Stimulated activated CD8-positive, alpha-beta memory T cell treated with anti-CD3 and anti-CD28 coated beads, Interleukin-12 subunit alpha, Interleukin-12 subunit beta, amount 100 ng/mL, for 24 hours (primary cell): ENCODE measurements around the gene UBC.

Source experiments
- DNase-seq: peaks from one replicate; pipeline ENCODE4 v3.0.0-alpha.2; 2020; ENCODE audit errors: extremely low read depth

The UBC gene

DNA sequence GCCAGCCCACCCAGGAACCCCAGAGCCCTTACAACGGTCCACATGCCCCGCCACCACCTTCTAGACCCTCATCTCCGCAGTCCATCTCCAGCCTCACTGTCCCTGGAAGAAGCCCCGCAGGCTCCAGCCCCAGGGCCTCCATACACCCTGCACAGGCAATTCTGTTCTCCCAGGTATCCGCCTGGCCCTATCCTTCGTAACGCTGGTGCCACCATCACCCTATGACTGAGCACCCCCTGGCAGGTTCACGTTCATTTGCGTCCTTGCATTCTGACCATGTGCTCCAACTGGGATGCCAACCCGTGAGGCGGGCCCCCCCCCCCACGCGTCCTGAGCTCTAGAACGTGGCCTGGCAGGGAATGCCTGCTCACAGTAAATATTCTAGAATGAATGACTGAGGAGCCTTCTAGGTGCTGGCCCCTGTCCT, 50.1 kb downstream of the UBC start:
- DNase-seq = no peak

DNA sequence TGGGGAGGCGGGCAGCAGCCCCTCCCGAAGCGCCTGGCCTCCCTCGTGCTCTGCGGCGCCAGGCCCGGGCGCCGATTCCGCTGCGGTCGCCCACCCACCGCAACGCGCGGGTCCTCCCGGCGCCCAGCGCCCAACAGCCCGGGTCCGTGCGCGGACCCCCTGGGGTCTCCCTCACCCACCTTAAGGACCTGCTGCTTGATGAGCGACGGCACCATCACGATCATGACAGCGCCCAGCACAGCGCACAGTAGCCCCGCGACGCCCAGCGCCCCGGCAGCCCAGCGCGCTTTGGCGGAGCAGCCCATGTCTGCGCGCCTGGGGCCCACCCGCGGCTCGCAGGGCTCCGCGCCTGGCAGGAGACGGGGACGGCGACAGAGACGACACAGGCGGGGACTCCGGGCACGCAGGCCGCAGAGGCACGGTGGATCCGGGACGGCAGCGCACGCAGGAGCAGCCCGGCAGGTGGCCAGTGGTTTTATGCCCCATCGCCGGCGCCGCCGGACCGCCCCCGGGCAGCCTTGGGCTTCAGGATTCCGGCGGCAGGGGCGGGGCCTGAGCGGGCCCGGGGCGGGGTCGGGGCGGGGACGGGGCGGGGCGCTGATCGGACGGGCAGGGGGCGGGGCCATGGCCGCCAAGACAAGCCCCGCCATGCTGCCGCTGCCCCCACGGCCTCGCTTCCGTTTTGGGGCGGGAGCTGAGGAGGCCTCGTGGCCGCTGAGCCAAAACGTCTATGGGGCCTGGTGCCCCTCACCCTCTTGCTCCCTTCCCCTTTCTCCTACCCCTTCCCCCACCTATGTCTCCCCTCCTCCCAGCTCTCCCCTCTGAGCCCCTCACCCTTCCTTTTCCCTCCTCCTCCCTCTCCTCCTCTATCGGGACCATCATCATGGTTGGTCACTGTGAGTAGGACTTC, 50.8 kb downstream of the UBC start, which contains the start of gene SCARB1:
Gene SCARB1, minus strand, starts transcription at position 449 of the 910 bp plus-strand sequence. Its CDS starts 144 bp downstream, at position 305.
- peak; percentile 57 for DNase-seq

DNA sequence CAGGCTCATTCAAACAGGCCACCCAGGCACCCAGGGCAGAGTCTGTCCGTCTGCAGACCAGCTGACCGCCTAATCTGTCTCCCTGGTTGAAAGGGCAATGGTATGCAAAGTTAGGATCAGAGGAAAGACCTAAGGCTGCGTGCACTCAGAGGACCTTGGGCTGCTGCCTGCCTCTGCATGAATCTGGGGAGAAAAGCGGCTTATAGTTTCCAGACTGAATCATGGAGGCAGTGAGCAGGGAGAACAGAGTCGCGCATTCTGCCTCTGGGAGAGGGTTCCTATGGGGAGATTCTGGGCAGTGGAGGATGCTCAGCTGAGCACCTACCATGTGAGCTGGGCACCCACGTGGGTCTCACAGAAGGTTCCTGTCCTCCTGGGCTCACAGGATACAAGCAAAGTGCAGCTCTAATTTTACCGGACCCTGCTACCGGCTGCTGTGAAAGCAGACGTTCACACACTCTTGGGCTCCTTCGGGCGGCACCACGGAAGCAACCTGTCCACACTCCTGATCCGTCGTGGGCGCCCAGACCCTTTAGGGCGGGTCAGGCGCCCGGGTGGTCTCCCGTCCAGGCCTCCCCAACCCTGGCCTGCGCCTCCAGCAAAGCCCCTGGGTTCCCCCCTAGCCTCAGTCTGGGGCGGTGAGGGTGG, 51.6 kb downstream of the UBC start:
- no peak for DNase-seq

DNA sequence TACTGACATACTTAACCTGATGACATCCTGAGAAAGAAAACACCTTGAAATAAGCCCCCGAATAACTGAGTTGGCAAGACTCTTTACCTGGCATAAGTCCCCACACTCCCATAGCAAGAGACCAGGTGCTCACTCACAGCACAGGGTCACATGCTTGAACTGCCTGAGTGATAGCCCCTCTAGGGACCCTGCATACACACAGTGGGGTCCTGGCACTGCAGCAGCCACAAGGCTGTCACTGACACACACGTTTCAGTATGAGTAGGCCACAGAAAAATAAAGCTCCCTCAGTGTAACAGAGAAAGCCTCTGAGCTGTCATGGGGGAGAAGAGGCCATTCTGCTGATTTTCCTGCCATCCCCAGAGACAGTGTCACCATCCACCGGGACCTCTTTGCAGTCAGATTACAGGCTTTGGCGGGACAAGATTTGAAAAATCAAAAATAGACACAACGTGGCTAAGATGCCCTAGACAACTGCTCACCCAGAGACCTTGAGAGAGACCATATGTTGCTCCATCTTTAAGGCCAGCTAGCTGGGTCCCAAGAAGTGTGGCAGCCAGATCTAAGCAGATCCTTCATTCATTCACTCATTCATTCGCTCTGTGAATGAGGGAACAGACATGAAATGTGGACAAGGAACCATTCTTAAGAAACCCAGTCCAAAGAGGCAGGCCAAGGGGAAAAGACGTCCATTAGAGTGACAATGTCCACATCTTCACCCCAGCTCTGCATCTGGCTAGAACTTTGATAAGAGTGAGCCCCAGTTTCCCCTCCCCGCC, 52.4 kb downstream of the UBC start:
- DNase-seq = no peak
